K562 (cell line): ENCODE measurements around the gene ZNF577. TPM values are rescaled to one million over a fixed set of nuclear protein-coding genes. Genes with fewer than 3 reads are reported as not detected.

ENCODE experiments used
- CREB3L1 ChIP-seq: fragments of 450-650 bp; IDR thresholded peaks from 2 replicates; pipeline ENCODE4 v1.6.1; 2014; ENCODE audit warnings: low read depth, mild to moderate bottlenecking, moderate library complexity, borderline replicate concordance
- HIVEP1 ChIP-seq: fragments of 250-450 bp; sonication (Bioruptor Pico); IDR thresholded peaks from 2 replicates; pipeline ENCODE4 v1.4.0; 2020; ENCODE audit warnings: mild to moderate bottlenecking
- HLTF ChIP-seq: fragments of 450-650 bp; IDR thresholded peaks from 2 replicates; pipeline ENCODE4 v1.6.1; 2016
- MYC ChIP-seq, 2 experiments: fragments of 250-450 bp in 1 of 2; sonication (Bioruptor Pico) in 1 of 2; IDR thresholded peaks; 2 replicates each; pipeline versions ENCODE4 v1.5.1 to v1.6.1; 2012 to 2021; ENCODE audit warnings: low read depth in 2 of 2, borderline replicate concordance in 1 of 2, improper control_type of control experiment in 1 of 2, low read length in 1 of 2, mild to moderate bottlenecking in 1 of 2, moderate library complexity in 1 of 2
- SP1 ChIP-seq: sonication (generic); formaldehyde crosslinking; IDR thresholded peaks from 2 replicates; pipeline ENCODE4 v1.8.1; 2022; ENCODE audit warnings: mild to moderate bottlenecking, missing genetic modification reagents
- TCF7L2 ChIP-seq: fragments of 150-350 bp; IDR thresholded peaks from 2 replicates; pipeline ENCODE4 v1.6.1; 2016; ENCODE audit warnings: low read depth, mild to moderate bottlenecking, low read length, moderate library complexity
- ZBTB40 ChIP-seq, 2 experiments: fragments of 450-650 bp in 1 of 2; sonication (generic) in 1 of 2; formaldehyde crosslinking in 1 of 2; IDR thresholded peaks; 2 replicates each; pipeline versions ENCODE4 v1.7.1 to v1.9.0; 2016 to 2022; ENCODE audit warnings: inconsistent platforms in 1 of 2, mild to moderate bottlenecking in 1 of 2, missing genetic modification reagents in 1 of 2
- ZNF3 ChIP-seq: fragments of 250-450 bp; sonication (Bioruptor Pico); IDR thresholded peaks from 2 replicates; pipeline ENCODE4 v1.5.0; 2021; ENCODE audit warnings: mild to moderate bottlenecking, moderate library complexity
- ZNF384 ChIP-seq: IDR thresholded peaks from 2 replicates; pipeline ENCODE4 v1.6.1; 2012; ENCODE audit warnings: low read depth, low read length, improper control_type of control experiment
- ZNF512 ChIP-seq: IDR thresholded peaks from 2 replicates; pipeline ENCODE4 v1.6.1; 2016; ENCODE audit warnings: missing genetic modification characterization, missing compliant biosample characterization
- polyA plus RNA-seq, 8 experiments: library from polyadenylated mRNA; depleted of rRNA in 4 of 8; stranded (reverse) in 5 of 8; unstranded in 3 of 8; fragments of >200 nt; fragmentation: Nextera tagmentation in 2 of 8; fragmentation: Illumina TruSeq in 1 of 8; extraction: Ambion mirVana in 2 of 8; extraction: Trizol in 1 of 8; gene quantifications; 2 replicates each; pipeline versions ENCODE4 v1.2.1 to v1.2.3, GENCODE V29; 2011 to 2014; ENCODE audit warnings: inconsistent platforms in 1 of 8, missing spikeins in 1 of 8
- total RNA-seq, 7 experiments: library from RNA; depleted of rRNA in 6 of 7; stranded (reverse); fragments of >200 nt in 6 of 7; fragmentation: Illumina TruSeq in 2 of 7; extraction: Trizol in 2 of 7; gene quantifications; 2 replicates each; pipeline versions ENCODE4 v1.2.1 to v1.2.3, GENCODE V29; 2011 to 2021; ENCODE audit warnings: low replicate concordance in 1 of 7

The ZNF577 gene
- total and polyA plus RNA-seq, 9 of the 15 experiments (the other 6 are each of a cell fraction or from before 2014, with no cell fraction given) = 1.3 to 12.7 (median 7.0) TPM

GRCh38 chr19:51926784-51927741 is 39.3 kb upstream of the ZNF577 start, which contains the start of gene ZNF613 (continued):
- TF ChIP-seq ZNF512 (tag) (no peak), ZBTB40 (IDR thresholded peaks at IDR 0.05) (peak; percentile 68), ZBTB40 (CRISPR knock-in tag; IDR thresholded peaks at IDR 0.05) (no peak), TCF7L2 (peak; percentile 77), HLTF (peak; percentile 73; the same call in 1 of the 2 replicates), HIVEP1 (CRISPR knock-in tag) (no peak), MYC (IDR thresholded peaks at IDR 0.05; ENCODE audit: low read depth, low read length) (peak; percentile 46; the same call in 1 of the 2 replicates), MYC (CRISPR knock-in tag; IDR thresholded peaks at IDR 0.05; ENCODE audit: borderline replicate concordance, low read depth) (no peak), CREB3L1 (peak; percentile 70), ZNF3 (CRISPR knock-in tag) (no peak), SP1 (CRISPR knock-in tag) (peak; percentile 58), ZNF384 (peak; percentile 87)
